ENCODE results near the gene POMT2. TPM values are rescaled to one million over a fixed set of nuclear protein-coding genes. Genes with fewer than 3 reads are reported as not detected.

POMT2 gene, protein sequence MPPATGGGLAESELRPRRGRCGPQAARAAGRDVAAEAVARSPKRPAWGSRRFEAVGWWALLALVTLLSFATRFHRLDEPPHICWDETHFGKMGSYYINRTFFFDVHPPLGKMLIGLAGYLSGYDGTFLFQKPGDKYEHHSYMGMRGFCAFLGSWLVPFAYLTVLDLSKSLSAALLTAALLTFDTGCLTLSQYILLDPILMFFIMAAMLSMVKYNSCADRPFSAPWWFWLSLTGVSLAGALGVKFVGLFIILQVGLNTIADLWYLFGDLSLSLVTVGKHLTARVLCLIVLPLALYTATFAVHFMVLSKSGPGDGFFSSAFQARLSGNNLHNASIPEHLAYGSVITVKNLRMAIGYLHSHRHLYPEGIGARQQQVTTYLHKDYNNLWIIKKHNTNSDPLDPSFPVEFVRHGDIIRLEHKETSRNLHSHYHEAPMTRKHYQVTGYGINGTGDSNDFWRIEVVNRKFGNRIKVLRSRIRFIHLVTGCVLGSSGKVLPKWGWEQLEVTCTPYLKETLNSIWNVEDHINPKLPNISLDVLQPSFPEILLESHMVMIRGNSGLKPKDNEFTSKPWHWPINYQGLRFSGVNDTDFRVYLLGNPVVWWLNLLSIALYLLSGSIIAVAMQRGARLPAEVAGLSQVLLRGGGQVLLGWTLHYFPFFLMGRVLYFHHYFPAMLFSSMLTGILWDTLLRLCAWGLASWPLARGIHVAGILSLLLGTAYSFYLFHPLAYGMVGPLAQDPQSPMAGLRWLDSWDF
- total RNA-seq (10 to 100 TPM; 13.2 to 15.2 TPM), polyA plus RNA-seq (1 to 10 TPM in 1 of 2 donors, under 1 TPM in 1; 0.86 to 1.1 TPM)

DNA sequence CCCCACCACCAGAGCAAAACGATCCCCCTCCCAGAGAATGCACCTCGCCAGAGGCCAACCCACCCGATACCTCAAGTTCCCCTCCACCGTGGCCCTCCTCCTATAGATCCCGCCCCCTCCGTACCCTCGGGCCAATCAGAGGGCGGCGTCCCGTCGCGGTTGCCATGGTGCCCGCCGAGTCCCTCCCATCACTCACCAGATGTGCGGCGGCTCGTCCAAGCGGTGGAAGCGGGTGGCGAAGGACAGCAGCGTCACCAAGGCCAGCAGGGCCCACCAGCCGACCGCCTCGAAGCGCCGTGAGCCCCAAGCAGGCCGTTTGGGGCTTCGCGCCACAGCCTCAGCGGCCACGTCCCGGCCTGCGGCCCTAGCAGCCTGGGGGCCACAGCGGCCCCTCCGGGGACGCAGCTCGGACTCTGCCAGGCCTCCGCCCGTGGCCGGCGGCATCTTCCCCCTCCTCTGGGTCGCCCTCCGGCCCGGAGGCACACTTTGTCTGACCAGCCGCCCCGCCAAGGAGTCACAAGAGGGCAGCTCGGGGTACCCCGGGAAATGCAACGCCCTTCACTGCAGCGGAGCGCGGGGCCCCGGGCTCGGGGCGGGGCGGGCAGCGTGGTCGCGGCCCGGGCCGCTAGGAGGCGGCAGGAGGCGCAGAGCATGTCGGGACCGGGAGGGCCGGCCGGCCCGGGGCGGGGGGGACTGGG lies at the start of gene POMT2:
POMT2 (minus strand) TSS at position 646 of the 698 bp plus-strand sequence; CDS start at position 444, 202 bp downstream.
- Mint-ChIP-seq H3K36me3 (peaks cover 0 to 9% of the 10 kb centered on the region in 2 donors), H3K4me3 (peak within 1 kb of the TSS; percentile 96 to 100 (median 99)), H3K27ac (peak within 1 kb of the TSS; percentile 99 to 100 (median 99)), H3K4me1 (peaks cover 8 to 27% (median 14%) of the 10 kb centered on the region in 4 donors), H3K27me3 (no peaks in the 10 kb centered on the region), H3K9me3 (no peaks in the 10 kb centered on the region)
- ChIA-PET POLR2A (ENCODE audit: partially characterized antibody) (interaction anchor here (0.7 to 2.3 kb wide), 13 partner anchors 57 to 509 kb away, joined by 3 to 29 read pairs (median 6); partner anchors contain the start of genes ALKBH1, ANGEL1, CIPC and SAMD15), CTCF (ENCODE audit: partially characterized antibody) (interaction anchor here (0.8 to 2.8 kb wide), 8 partner anchors 56 to 445 kb away, joined by 3 to 9 read pairs (median 4); partner anchors contain the start of genes AHSA1, SAMD15, TMED8 and VIPAS39)
- H3K27me3 ChIP-seq (ENCODE audit: insufficient read depth, low read length), result no peaks in the 10 kb centered on the region
- peak within 1 kb of the TSS; percentile 83 to 90 for H3K4me3 ChIP-seq (ENCODE audit: low read length in 2 of 2)
- H3K9me3 ChIP-seq (ENCODE audit: control insufficient read depth in 1 of 2, low read length in 2 of 2), result no peaks in the 10 kb centered on the region
- peak; percentile 90 to 93 (median 91) for DNase-seq
- H3K36me3 ChIP-seq (ENCODE audit: insufficient read depth, low read length), result no peaks in the 10 kb centered on the region
- H3K27ac ChIP-seq (ENCODE audit: low read depth, low read length), result peak within 1 kb of the TSS; percentile 93
- H3K4me1 ChIP-seq (ENCODE audit: insufficient read depth, low read length), result peaks cover 12% of the 10 kb centered on the region
- intact Hi-C loops (cut with micrococcal nuclease), result loop anchor here (1.0 to 5.0 kb wide), 8 partner anchors 200 to 1168 kb away; partner anchors contain the start of genes ALKBH1, ANGEL1, GPATCH2L and IRF2BPL

DNA sequence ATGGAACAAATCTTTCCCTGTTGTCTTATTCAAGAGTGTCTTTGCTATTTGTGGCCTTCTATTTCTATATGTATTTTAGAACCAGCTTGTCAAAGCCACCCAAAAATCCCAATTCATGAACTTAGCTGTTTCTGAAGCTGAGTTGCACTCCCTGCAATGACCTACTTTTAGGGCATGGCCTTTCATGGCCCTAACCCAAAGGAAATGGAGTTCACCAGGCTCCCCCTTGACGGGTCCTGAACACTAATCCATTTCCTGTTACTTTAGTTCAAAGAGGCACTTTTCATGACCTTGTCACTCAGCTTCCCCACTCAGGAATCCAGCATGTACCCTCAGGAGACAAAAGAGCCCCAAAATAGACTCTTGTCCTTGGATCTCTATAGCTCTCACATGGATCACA lies 48.6 kb upstream of the POMT2 start:
- no peaks in the 10 kb centered on the region for H3K9me3 Mint-ChIP-seq
- peak overlapping the region in 7 of 8 donors; percentile 23 to 67 (median 56) for H3K4me3 Mint-ChIP-seq

DNA sequence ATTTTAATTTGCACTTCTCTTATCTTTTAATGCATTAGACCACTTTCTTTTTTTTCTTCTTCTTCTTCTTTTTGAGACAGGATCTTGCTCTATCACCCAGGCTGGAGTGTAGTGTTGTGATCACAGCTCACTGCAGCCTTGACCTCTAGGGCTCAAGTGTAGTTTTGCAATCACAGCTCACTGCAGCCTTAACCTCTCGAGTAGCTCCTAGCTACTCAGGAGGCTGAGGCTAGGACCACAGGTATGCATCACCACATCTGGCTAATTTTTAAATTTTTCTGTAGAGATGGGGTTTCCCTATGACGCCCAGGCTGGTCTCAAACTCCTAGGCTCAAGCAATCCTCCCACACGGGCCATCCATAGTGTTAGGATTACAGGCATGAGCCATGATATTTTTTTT lies 43.5 kb upstream of the POMT2 start:
- Mint-ChIP-seq H3K36me3 (peaks cover 0 to 6% of the 10 kb centered on the region in 2 donors), H3K27me3 (no peaks in the 10 kb centered on the region), H3K4me1 (peaks cover 8 to 27% (median 20%) of the 10 kb centered on the region in 4 donors), H3K27ac (peak overlapping the region in 1 of 7 donors; percentile 38), H3K4me3 (no peak overlapping the region), H3K9me3 (peaks cover 0 to 3% (median 0%) of the 10 kb centered on the region in 8 donors)
- DNase-seq, result no peak
- ChIA-PET CTCF (ENCODE audit: partially characterized antibody) (no interaction called here), POLR2A (ENCODE audit: partially characterized antibody) (no interaction called here)
- Histone ChIP-seq H3K27ac (ENCODE audit: low read depth, low read length) (no peak overlapping the region), H3K36me3 (ENCODE audit: insufficient read depth, low read length) (no peaks in the 10 kb centered on the region), H3K27me3 (ENCODE audit: insufficient read depth, low read length) (no peaks in the 10 kb centered on the region), H3K4me3 (ENCODE audit: low read length in 2 of 2) (no peak overlapping the region), H3K4me1 (ENCODE audit: insufficient read depth, low read length) (peaks cover 6% of the 10 kb centered on the region), H3K9me3 (ENCODE audit: control insufficient read depth in 1 of 2, low read length in 2 of 2) (no peaks in the 10 kb centered on the region)
- intact Hi-C loops (cut with micrococcal nuclease), result no loop called here

More for the DNA sequence above, 48.6 kb upstream of the POMT2 start:
- intact Hi-C loops (cut with micrococcal nuclease), result no loop called here
- no peak overlapping the region for H3K27ac ChIP-seq (ENCODE audit: low read depth, low read length)
- H3K27me3 Mint-ChIP-seq, result no peaks in the 10 kb centered on the region
- POLR2A ChIA-PET (ENCODE audit: partially characterized antibody), result interaction anchor here (1.2 kb wide), 1 partner anchor 48 kb away, joined by 4 read pairs; the partner anchor contains the start of gene GSTZ1
- peaks cover 30 to 45% (median 36%) of the 10 kb centered on the region in 4 donors for H3K4me1 Mint-ChIP-seq
- H3K36me3 ChIP-seq (ENCODE audit: insufficient read depth, low read length), result no peaks in the 10 kb centered on the region
- H3K4me1 ChIP-seq (ENCODE audit: insufficient read depth, low read length), result peaks cover 45% of the 10 kb centered on the region
- H3K27me3 ChIP-seq (ENCODE audit: insufficient read depth, low read length), result no peaks in the 10 kb centered on the region
- CTCF ChIA-PET (ENCODE audit: partially characterized antibody), result interaction anchor here (0.6 to 1.2 kb wide), 3 partner anchors 23 to 89 kb away, joined by 3 to 5 read pairs (median 5); partner anchors contain the start of gene AHSA1
- peak overlapping the region; percentile 14 to 84 (median 75) for H3K27ac Mint-ChIP-seq
- no peaks in the 10 kb centered on the region for H3K36me3 Mint-ChIP-seq
- H3K9me3 ChIP-seq (ENCODE audit: control insufficient read depth in 1 of 2, low read length in 2 of 2), result no peaks in the 10 kb centered on the region
- DNase-seq, result peak; percentile 17 to 57 (median 38)
- H3K4me3 ChIP-seq (ENCODE audit: low read length in 2 of 2), result no peak overlapping the region

GRCh38 chr14:77359626-77360025 lies 38.9 kb upstream of the POMT2 start:
- Mint-ChIP-seq H3K27ac (no peak overlapping the region), H3K4me3 (no peak overlapping the region), H3K36me3 (peaks cover 0 to 6% of the 10 kb centered on the region in 2 donors), H3K9me3 (peaks cover 0 to 3% (median 0%) of the 10 kb centered on the region in 8 donors), H3K27me3 (no peaks in the 10 kb centered on the region), H3K4me1 (peaks cover 3 to 20% (median 12%) of the 10 kb centered on the region in 4 donors)
- Histone ChIP-seq H3K9me3 (ENCODE audit: control insufficient read depth in 1 of 2, low read length in 2 of 2) (no peaks in the 10 kb centered on the region), H3K27ac (ENCODE audit: low read depth, low read length) (no peak overlapping the region), H3K4me3 (ENCODE audit: low read length in 2 of 2) (no peak overlapping the region), H3K36me3 (ENCODE audit: insufficient read depth, low read length) (no peaks in the 10 kb centered on the region), H3K27me3 (ENCODE audit: insufficient read depth, low read length) (no peaks in the 10 kb centered on the region), H3K4me1 (ENCODE audit: insufficient read depth, low read length) (no peaks in the 10 kb centered on the region)
- intact Hi-C loops (cut with micrococcal nuclease), result no loop called here
- ChIA-PET POLR2A (ENCODE audit: partially characterized antibody) (no interaction called here), CTCF (ENCODE audit: partially characterized antibody) (no interaction called here)
- DNase-seq, result no peak

DNA sequence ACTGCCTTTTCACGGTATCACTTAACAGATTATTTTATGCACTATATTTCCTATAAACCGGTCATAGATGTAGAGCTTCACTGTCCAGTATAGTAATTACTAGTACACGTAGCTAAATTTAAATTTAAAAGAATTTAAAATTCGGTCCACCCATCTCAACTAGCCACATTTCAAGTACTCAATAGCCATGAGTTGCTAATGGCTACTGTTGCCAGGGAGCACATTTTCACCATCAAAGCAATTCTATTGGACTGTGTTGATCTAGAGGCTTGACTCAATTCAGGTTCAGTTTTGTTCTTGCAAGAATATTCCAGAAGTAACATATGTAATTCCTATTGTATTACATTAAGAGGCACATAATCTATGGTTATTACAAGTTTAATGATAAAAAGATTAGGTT lies 36.2 kb upstream of the POMT2 start:
- Mint-ChIP-seq H3K4me3 (no peak overlapping the region), H3K27ac (no peak overlapping the region), H3K27me3 (no peaks in the 10 kb centered on the region), H3K9me3 (no peaks in the 10 kb centered on the region), H3K4me1 (peaks cover 0 to 10% (median 7%) of the 10 kb centered on the region in 4 donors), H3K36me3 (peaks cover 0 to 6% of the 10 kb centered on the region in 2 donors)
- Histone ChIP-seq H3K4me1 (ENCODE audit: insufficient read depth, low read length) (no peaks in the 10 kb centered on the region), H3K27ac (ENCODE audit: low read depth, low read length) (no peak overlapping the region), H3K4me3 (ENCODE audit: low read length in 2 of 2) (no peak overlapping the region), H3K27me3 (ENCODE audit: insufficient read depth, low read length) (no peaks in the 10 kb centered on the region), H3K36me3 (ENCODE audit: insufficient read depth, low read length) (no peaks in the 10 kb centered on the region), H3K9me3 (ENCODE audit: control insufficient read depth in 1 of 2, low read length in 2 of 2) (no peaks in the 10 kb centered on the region)
- intact Hi-C loops (cut with micrococcal nuclease), result no loop called here
- POLR2A ChIA-PET (ENCODE audit: partially characterized antibody), result no interaction called here
- CTCF ChIA-PET (ENCODE audit: partially characterized antibody), result interaction anchor here (3.0 kb wide), 1 partner anchor 41 kb away, joined by 8 read pairs; no protein-coding TSS in a partner anchor
- DNase-seq, result no peak

DNA sequence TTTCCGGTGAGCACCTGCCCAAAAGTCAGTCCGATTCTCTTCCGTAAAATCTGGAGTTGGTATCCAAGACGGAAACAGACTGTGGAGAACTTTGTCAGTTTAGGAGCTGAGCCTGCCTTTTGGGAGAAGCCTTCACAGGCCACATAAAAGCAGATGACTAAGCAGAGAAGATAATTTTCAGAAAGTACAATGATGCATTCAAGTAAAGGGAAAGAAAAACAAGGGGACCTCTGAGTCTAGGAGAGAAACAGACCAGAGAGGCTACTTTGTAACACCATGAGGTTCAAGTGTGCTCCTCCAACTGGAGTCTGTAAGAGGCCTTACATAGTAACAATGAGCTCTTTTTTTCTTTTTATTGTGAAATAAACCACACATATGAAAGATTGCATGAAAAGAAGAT lies 35.1 kb upstream of the POMT2 start:
- no peaks in the 10 kb centered on the region for H3K36me3 ChIP-seq (ENCODE audit: insufficient read depth, low read length)
- CTCF ChIA-PET (ENCODE audit: partially characterized antibody), result interaction anchor here (3.0 kb wide), 1 partner anchor 40 kb away, joined by 8 read pairs; no protein-coding TSS in a partner anchor
- no peaks in the 10 kb centered on the region for H3K27me3 ChIP-seq (ENCODE audit: insufficient read depth, low read length)
- H3K27ac Mint-ChIP-seq, result no peak overlapping the region
- no peak for DNase-seq
- no peaks in the 10 kb centered on the region for H3K27me3 Mint-ChIP-seq
- H3K4me3 ChIP-seq (ENCODE audit: low read length in 2 of 2), result no peak overlapping the region
- peaks cover 0 to 2% of the 10 kb centered on the region in 2 donors for H3K36me3 Mint-ChIP-seq
- no peaks in the 10 kb centered on the region for H3K9me3 ChIP-seq (ENCODE audit: control insufficient read depth in 1 of 2, low read length in 2 of 2)
- no peak overlapping the region for H3K4me3 Mint-ChIP-seq
- H3K4me1 ChIP-seq (ENCODE audit: insufficient read depth, low read length), result no peaks in the 10 kb centered on the region
- peaks cover 0 to 7% (median 2%) of the 10 kb centered on the region in 4 donors for H3K4me1 Mint-ChIP-seq
- H3K9me3 Mint-ChIP-seq, result no peaks in the 10 kb centered on the region
- POLR2A ChIA-PET (ENCODE audit: partially characterized antibody), result no interaction called here
- intact Hi-C loops (cut with micrococcal nuclease), result no loop called here
- H3K27ac ChIP-seq (ENCODE audit: low read depth, low read length), result no peak overlapping the region

All from CD4-positive, alpha-beta memory T cell (primary cell).